Liver (tissue), 9 donors: ENCODE results near the gene NOP58. TPM values are rescaled to one million over a fixed set of nuclear protein-coding genes. Genes with fewer than 3 reads are reported as not detected.
A peak's percentile ranks its signal among the peaks of the same experiment; 100 is the strongest.

Experiments used
- DNase-seq: peaks from one replicate; pipeline ENCODE4 v3.0.0-alpha.2; 2017; ENCODE audit warnings: low spot score
- H3K27ac ChIP-seq, 2 donors: one replicate each; pipeline ENCODE4 v1.7.0; 2013; ENCODE audit warnings: inconsistent platforms in 2 of 2, low read length in 2 of 2, control low read depth in 1 of 2, low read depth in 1 of 2, mild to moderate bottlenecking in 1 of 2
- H3K27me3 ChIP-seq, 4 donors: one replicate each; pipeline versions ENCODE4 v1.6.1 to v1.7.0; 2013; ENCODE audit warnings: low read length in 3 of 4, inconsistent platforms in 1 of 4, mild to moderate bottlenecking in 1 of 4, moderate library complexity in 1 of 4; ENCODE audit not compliant: control insufficient read depth in 4 of 4, insufficient read depth in 4 of 4
- H3K36me3 ChIP-seq, 4 donors: one replicate each; pipeline versions ENCODE4 v1.6.1 to v1.7.0; 2013; ENCODE audit warnings: low read length in 3 of 4, mild to moderate bottlenecking in 3 of 4, low read depth in 1 of 4, moderate library complexity in 1 of 4; ENCODE audit not compliant: control insufficient read depth in 4 of 4, insufficient read depth in 3 of 4
- H3K4me1 ChIP-seq, 4 donors: one replicate each; pipeline versions ENCODE4 v1.6.1 to v1.7.0; 2013; ENCODE audit warnings: low read length in 3 of 4, mild to moderate bottlenecking in 3 of 4, moderate library complexity in 1 of 4; ENCODE audit not compliant: control insufficient read depth in 4 of 4, insufficient read depth in 4 of 4
- H3K4me3 ChIP-seq, 3 donors: one replicate each; pipeline versions ENCODE4 v1.6.1 to v1.7.0; 2013; ENCODE audit warnings: low read length in 3 of 3, control low read depth in 1 of 3, low read depth in 1 of 3, mild to moderate bottlenecking in 1 of 3
- H3K9ac ChIP-seq, 2 donors: one replicate each; pipeline ENCODE4 v1.7.0; 2013; ENCODE audit warnings: low read length in 2 of 2, mild to moderate bottlenecking in 2 of 2, moderate library complexity in 2 of 2, control low read depth in 1 of 2, low read depth in 1 of 2
- H3K9me3 ChIP-seq, 4 donors: one replicate each; pipeline versions ENCODE4 v1.6.1 to v1.7.0; 2013; ENCODE audit warnings: low read length in 3 of 4; ENCODE audit not compliant: control insufficient read depth in 4 of 4
- CTCF ChIP-seq: fragments of 150-350 bp; IDR thresholded peaks from 2 replicates; pipeline ENCODE4 v1.5.1; 2017; ENCODE audit warnings: improper control_type of control experiment, low read depth, low read length; ENCODE audit not compliant: missing input control
- EGR1 ChIP-seq, 2 donors: IDR thresholded peaks; 2 replicates each; pipeline ENCODE4 v1.6.1; 2016 to 2018; ENCODE audit warnings: antibody characterized with exemption in 2 of 2, low read depth in 2 of 2
- FOXA1 ChIP-seq: IDR thresholded peaks from 2 replicates; pipeline ENCODE4 v1.6.1; 2016; ENCODE audit warnings: antibody characterized with exemption
- FOXA2 ChIP-seq: IDR thresholded peaks from 2 replicates; pipeline ENCODE4 v1.6.1; 2016; ENCODE audit warnings: antibody characterized with exemption
- HNF4G ChIP-seq: IDR thresholded peaks from 2 replicates; pipeline ENCODE4 v1.6.1; 2016; ENCODE audit warnings: antibody characterized with exemption
- MAX ChIP-seq: IDR thresholded peaks from 2 replicates; pipeline ENCODE4 v1.6.1; 2016; ENCODE audit warnings: antibody characterized with exemption
- NR2F2 ChIP-seq: IDR thresholded peaks from 2 replicates; pipeline ENCODE4 v1.6.1; 2016; ENCODE audit warnings: antibody characterized with exemption
- RAD21 ChIP-seq, 2 donors: IDR thresholded peaks; 2 replicates each; pipeline ENCODE4 v1.6.1; 2016; ENCODE audit warnings: antibody characterized with exemption in 2 of 2, mild to moderate bottlenecking in 2 of 2
- REST ChIP-seq: IDR thresholded peaks from 2 replicates; pipeline ENCODE4 v1.6.1; 2016; ENCODE audit warnings: antibody characterized with exemption, mild to moderate bottlenecking
- RXRA ChIP-seq, 2 donors: IDR thresholded peaks; 2 replicates each; pipeline ENCODE4 v1.6.1; 2017 to 2018; ENCODE audit warnings: antibody characterized with exemption in 2 of 2, mild to moderate bottlenecking in 1 of 2
- SP1 ChIP-seq: IDR thresholded peaks from 2 replicates; pipeline ENCODE4 v1.6.1; 2018; ENCODE audit warnings: antibody characterized with exemption, mild to moderate bottlenecking
- TAF1 ChIP-seq: conservative IDR thresholded peaks from 2 replicates; pipeline ENCODE4 v1.6.1; 2016; ENCODE audit warnings: antibody characterized with exemption, mild to moderate bottlenecking
- ZBTB33 ChIP-seq: IDR thresholded peaks from 2 replicates; pipeline ENCODE4 v1.6.1; 2016; ENCODE audit warnings: antibody characterized with exemption
- WGBS: extraction: QIAGEN DNeasy Blood & Tissue Kit; methylation state at CpG from one replicate; pipeline ENCODE4 v1.1.7; 2013; 5-methylcytosine and 5-hydroxymethylcytosine counted together
- polyA plus RNA-seq, 2 donors: library from polyadenylated mRNA; stranded (reverse) in 1 of 2; unstranded in 1 of 2; fragments of 200-250 nt in 1 of 2; fragments of >200 nt in 1 of 2; fragmentation: Nextera tagmentation in 1 of 2; extraction: Ambion mirVana in 1 of 2; gene quantifications; one replicate each; pipeline versions ENCODE4 v1.2.1 to v1.2.3, GENCODE V29; 2013 to 2015
- total RNA-seq, 2 donors: library from RNA; depleted of rRNA; stranded (reverse); fragments of >200 nt; gene quantifications; one replicate each; pipeline ENCODE4 v1.2.3, GENCODE V29; 2014
- TF ChIP-seq, protein P1 (sequence below): IDR thresholded peaks from 2 replicates; pipeline ENCODE4 v1.6.1; 2016; ENCODE audit warnings: antibody characterized with exemption
- donor health status: healthy.
- donor health status: healthy.
- donor health status: healthy.
- donor health status: healthy.
- donor health status: healthy.

NOP58 gene
- total and polyA plus RNA-seq, 4 donors, result 20.7 to 54.1 (median 36.8) TPM

- 26% methylated on average over 9 of the region's 9 CpGs for WGBS
- Histone ChIP-seq H3K27ac (no peak overlapping the region), H3K4me1 (peaks cover 4 to 17% (median 7%) of the 10 kb centered on the region in 4 donors)
These were observed 1.9 kb downstream of the NOP58 start for GRCh38 chr2:202267495-202267894.

More at GRCh38 chr2:202267495-202267894, 1.9 kb downstream of the NOP58 start:
- TF ChIP-seq RAD21 (IDR thresholded peaks at IDR 0.05) (no peak), NR2F2 (no peak), FOXA1 (no peak), MAX (no peak), HNF4G (no peak), CTCF (no peak), EGR1 (IDR thresholded peaks at IDR 0.05; ENCODE audit: low read depth in 2 of 2) (no peak), SP1 (no peak), ZBTB33 (no peak), REST (no peak), TAF1 (no peak), RXRA (IDR thresholded peaks at IDR 0.05) (no peak), FOXA2 (no peak)
- TF ChIP-seq, protein P1, sequence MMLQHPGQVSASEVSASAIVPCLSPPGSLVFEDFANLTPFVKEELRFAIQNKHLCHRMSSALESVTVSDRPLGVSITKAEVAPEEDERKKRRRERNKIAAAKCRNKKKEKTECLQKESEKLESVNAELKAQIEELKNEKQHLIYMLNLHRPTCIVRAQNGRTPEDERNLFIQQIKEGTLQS, result no peak
- no peaks in the 10 kb centered on the region for H3K27me3 ChIP-seq
- peak overlapping the region in 1 of 2 donors; percentile 39 for H3K9ac ChIP-seq
- H3K4me3 ChIP-seq, result peak overlapping the region; percentile 73 to 90 (median 88)
- no peak for DNase-seq
- H3K9me3 ChIP-seq, result no peaks in the 10 kb centered on the region
- no peaks in the 10 kb centered on the region for H3K36me3 ChIP-seq
